ENCODE measurements around the gene JUNB. TPM values are rescaled to one million over a fixed set of nuclear protein-coding genes. Genes with fewer than 3 reads are reported as not detected.

JUNB gene
- total RNA-seq, 1 donor from 2014 or later: 1,161 TPM

- intact Hi-C loops (cut with DNase I): no loop called here
- H3K27me3 ChIP-seq: peaks cover 29% of the 10 kb centered on the region
Measured at GRCh38 chr19:12842511-12842910, 51.2 kb downstream of the JUNB start.

More at GRCh38 chr19:12842511-12842910, 51.2 kb downstream of the JUNB start:
- TF ChIP-seq POLR2AphosphoS5 (IDR thresholded peaks at IDR 0.05; ENCODE audit: insufficient read depth in 1 of 2, low read depth in 1 of 2) (no peak), POLR2A (IDR thresholded peaks at IDR 0.05) (no peak), CTCF (IDR thresholded peaks at IDR 0.05) (no peak)
- no peak overlapping the region for H3K27ac ChIP-seq
- DNase-seq (ENCODE audit: extremely low spot score in 2 of 2): no peak
- no peaks in the 10 kb centered on the region for H3K9me3 ChIP-seq
- H3K36me3 ChIP-seq: no peaks in the 10 kb centered on the region
- H3K4me1 ChIP-seq: peaks cover 15% of the 10 kb centered on the region
- no peak overlapping the region for H3K4me3 ChIP-seq

Small RNA genes within 50 kb of the gene (microRNA-seq; reads per million reads assigned to microRNA genes)
- not detected for gene MIR5684 (ENCODE audit: borderline number of aligned reads, borderline replicate concordance)

Small RNA genes within 50 kb of the gene (small RNA-seq; reads per million reads assigned to genes)
- not detected for gene MIR5684

Other genes starting within 250 kb of the JUNB start
- 12.0 TPM for gene ZNF564, start 240.0 kb upstream of the JUNB start, total RNA-seq
- gene ZNF490, start 180.7 kb upstream of the JUNB start, total RNA-seq: 4.9 TPM
- 17.9 TPM for gene ZNF791, start 180.6 kb upstream of the JUNB start, total RNA-seq
- gene MAN2B1, start 124.7 kb upstream of the JUNB start, total RNA-seq: 49.1 TPM
- gene WDR83, start 124.7 kb upstream of the JUNB start, total RNA-seq: 8.3 TPM
- gene DHPS, start 109.6 kb upstream of the JUNB start, total RNA-seq: 119 TPM
- not detected for gene GNG14, start 103.5 kb upstream of the JUNB start, total RNA-seq
- gene FBXW9, start 94.9 kb upstream of the JUNB start, total RNA-seq: 5.6 TPM
- 85.7 TPM for gene TNPO2, start 67.6 kb upstream of the JUNB start, total RNA-seq
- gene TRIR, start 56.8 kb upstream of the JUNB start, total RNA-seq: 227 TPM
- gene GET3, start 54.0 kb upstream of the JUNB start, total RNA-seq: 59.9 TPM
- gene BEST2, start 39.7 kb upstream of the JUNB start, total RNA-seq: 1.2 TPM
- 65.6 TPM for gene HOOK2, start 15.9 kb upstream of the JUNB start, total RNA-seq
- gene PRDX2, start 10.3 kb downstream of the JUNB start, total RNA-seq: 190 TPM
- not detected for gene THSD8, start 10.6 kb downstream of the JUNB start, total RNA-seq
- 10.8 TPM for gene RNASEH2A, start 15.1 kb downstream of the JUNB start, total RNA-seq
- 8.8 TPM for gene RTBDN, start 43.1 kb downstream of the JUNB start, total RNA-seq
- 1.2 TPM for gene MAST1, start 47.0 kb downstream of the JUNB start, total RNA-seq
- gene DNASE2, start 90.0 kb downstream of the JUNB start, total RNA-seq: 23.6 TPM
- gene KLF1, start 95.7 kb downstream of the JUNB start, total RNA-seq: not detected
- 23.6 TPM for gene GCDH, start 99.7 kb downstream of the JUNB start, total RNA-seq
- not detected for gene SYCE2, start 127.8 kb downstream of the JUNB start, total RNA-seq
- 44.2 TPM for gene FARSA, start 142.2 kb downstream of the JUNB start, total RNA-seq
- 303 TPM for gene CALR, start 147.1 kb downstream of the JUNB start, total RNA-seq
- gene RAD23A, start 154.4 kb downstream of the JUNB start, total RNA-seq: 85.9 TPM
- 80.3 TPM for gene GADD45GIP1, start 165.7 kb downstream of the JUNB start, total RNA-seq
- gene DAND5, start 178.1 kb downstream of the JUNB start, total RNA-seq: not detected
- gene NFIX, start 204.0 kb downstream of the JUNB start, total RNA-seq: 81.8 TPM